HepG2 (cell line): ENCODE data around the gene MED4. TPM values are rescaled to one million over a fixed set of nuclear protein-coding genes. Genes with fewer than 3 reads are reported as not detected.

Experiments
- CREM ChIP-seq, 2 experiments: sonication (generic) in 1 of 2; formaldehyde crosslinking in 1 of 2; IDR thresholded peaks; 2 replicates each; pipeline versions ENCODE4 v1.4.0 to v1.6.1; 2016 to 2020; ENCODE audit warnings: antibody characterized with exemption in 1 of 2, mild to moderate bottlenecking in 1 of 2, missing genetic modification reagents in 1 of 2
- HNF4A ChIP-seq: sonication (generic); formaldehyde crosslinking; IDR thresholded peaks from 2 replicates; pipeline ENCODE4 v1.4.0; 2020; ENCODE audit warnings: missing genetic modification reagents
- HOXA5 ChIP-seq: sonication (generic); formaldehyde crosslinking; IDR thresholded peaks from 2 replicates; pipeline ENCODE4 v1.4.0; 2020; ENCODE audit warnings: missing genetic modification reagents
- KMT2B ChIP-seq: IDR thresholded peaks from 2 replicates; pipeline ENCODE4 v1.6.1; 2016; ENCODE audit warnings: missing genetic modification reagents, missing compliant biosample characterization
- LCORL ChIP-seq, 2 experiments: fragments of 450-650 bp in 1 of 2; sonication (generic) in 1 of 2; formaldehyde crosslinking in 1 of 2; IDR thresholded peaks; 2 replicates each; pipeline versions ENCODE4 v1.5.0 to v1.6.1; 2017 to 2020; ENCODE audit warnings: antibody characterized with exemption in 1 of 2, missing genetic modification reagents in 1 of 2
- PAXIP1 ChIP-seq: sonication (generic); formaldehyde crosslinking; conservative IDR thresholded peaks from 2 replicates; pipeline ENCODE4 v1.4.0; 2020; ENCODE audit warnings: mild to moderate bottlenecking, missing genetic modification reagents, moderate library complexity
- SIX1 ChIP-seq: sonication (generic); formaldehyde crosslinking; IDR thresholded peaks from 2 replicates; pipeline ENCODE4 v1.4.0; 2020; ENCODE audit warnings: missing genetic modification reagents, borderline replicate concordance
- ZBTB43 ChIP-seq: sonication (generic); formaldehyde crosslinking; conservative IDR thresholded peaks from 2 replicates; pipeline ENCODE4 v1.4.0; 2020; ENCODE audit warnings: missing genetic modification reagents
- ZMYM2 ChIP-seq: sonication (generic); formaldehyde crosslinking; IDR thresholded peaks from 2 replicates; pipeline ENCODE4 v1.8.0; 2022; ENCODE audit warnings: mild to moderate bottlenecking, missing genetic modification reagents
- ZNF543 ChIP-seq: sonication (generic); formaldehyde crosslinking; IDR thresholded peaks from 2 replicates; pipeline ENCODE4 v1.4.0; 2020; ENCODE audit warnings: mild to moderate bottlenecking, missing genetic modification reagents
- polyA plus RNA-seq, 8 experiments: library from polyadenylated mRNA; depleted of rRNA in 3 of 8; stranded (reverse) in 7 of 8; unstranded in 1 of 8; fragments of >200 nt; fragmentation: Illumina TruSeq in 4 of 8; extraction: Trizol in 4 of 8; gene quantifications; 2 replicates each; pipeline versions ENCODE4 v1.2.1 to v1.2.3, GENCODE V29; 2011 to 2016; ENCODE audit warnings: low read depth in 4 of 8, missing spikeins in 1 of 8, mixed read lengths in 1 of 8; ENCODE audit not compliant: insufficient read depth in 1 of 8
- total RNA-seq, 5 experiments: library from RNA; depleted of rRNA; stranded (reverse); fragments of >200 nt; fragmentation: Illumina TruSeq; extraction: Trizol; gene quantifications; 2 replicates each; pipeline ENCODE4 v1.2.3, GENCODE V29; 2016; ENCODE audit warnings: low read depth in 1 of 5
- TF ChIP-seq, protein P1 (sequence below): sonication (generic); formaldehyde crosslinking; IDR thresholded peaks from 2 replicates; pipeline ENCODE4 v1.4.0; 2020; ENCODE audit warnings: missing genetic modification reagents
- TF ChIP-seq, protein P2 (sequence below): sonication (generic); formaldehyde crosslinking; IDR thresholded peaks from 2 replicates; pipeline ENCODE4 v1.5.1; 2020; ENCODE audit warnings: mild to moderate bottlenecking, missing genetic modification reagents, borderline replicate concordance
- TF ChIP-seq, protein P3 (sequence below): sonication (generic); formaldehyde crosslinking; IDR thresholded peaks from 2 replicates; pipeline ENCODE4 v1.5.0; 2020; ENCODE audit warnings: mild to moderate bottlenecking, missing genetic modification reagents, moderate library complexity

MED4 gene
- total and polyA plus RNA-seq, 2 of the 13 experiments (the other 11 are each of a cell fraction or from before 2014, with no cell fraction given): 49.4 to 57.8 TPM

DNA sequence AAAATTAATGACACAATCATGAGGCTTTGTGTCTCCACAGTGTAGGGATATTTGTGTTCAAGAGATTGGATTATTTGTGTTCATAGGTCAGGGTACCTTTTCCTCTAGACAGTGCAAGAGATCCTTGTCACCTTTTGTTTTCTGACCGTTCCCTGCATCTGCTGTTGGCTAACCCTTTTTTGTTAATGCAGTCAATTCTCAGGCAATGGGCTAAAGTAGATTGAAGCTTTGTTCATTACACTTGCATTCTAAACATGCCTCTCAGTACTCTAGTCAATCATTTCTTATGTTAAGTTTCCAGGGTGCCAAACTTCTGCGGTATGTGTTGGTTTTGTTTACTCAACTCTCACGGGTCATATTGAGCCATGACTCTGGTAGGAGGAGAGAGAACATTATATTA lies 1.8 kb upstream of the MED4 start (continued):
- TF ChIP-seq, protein P1, sequence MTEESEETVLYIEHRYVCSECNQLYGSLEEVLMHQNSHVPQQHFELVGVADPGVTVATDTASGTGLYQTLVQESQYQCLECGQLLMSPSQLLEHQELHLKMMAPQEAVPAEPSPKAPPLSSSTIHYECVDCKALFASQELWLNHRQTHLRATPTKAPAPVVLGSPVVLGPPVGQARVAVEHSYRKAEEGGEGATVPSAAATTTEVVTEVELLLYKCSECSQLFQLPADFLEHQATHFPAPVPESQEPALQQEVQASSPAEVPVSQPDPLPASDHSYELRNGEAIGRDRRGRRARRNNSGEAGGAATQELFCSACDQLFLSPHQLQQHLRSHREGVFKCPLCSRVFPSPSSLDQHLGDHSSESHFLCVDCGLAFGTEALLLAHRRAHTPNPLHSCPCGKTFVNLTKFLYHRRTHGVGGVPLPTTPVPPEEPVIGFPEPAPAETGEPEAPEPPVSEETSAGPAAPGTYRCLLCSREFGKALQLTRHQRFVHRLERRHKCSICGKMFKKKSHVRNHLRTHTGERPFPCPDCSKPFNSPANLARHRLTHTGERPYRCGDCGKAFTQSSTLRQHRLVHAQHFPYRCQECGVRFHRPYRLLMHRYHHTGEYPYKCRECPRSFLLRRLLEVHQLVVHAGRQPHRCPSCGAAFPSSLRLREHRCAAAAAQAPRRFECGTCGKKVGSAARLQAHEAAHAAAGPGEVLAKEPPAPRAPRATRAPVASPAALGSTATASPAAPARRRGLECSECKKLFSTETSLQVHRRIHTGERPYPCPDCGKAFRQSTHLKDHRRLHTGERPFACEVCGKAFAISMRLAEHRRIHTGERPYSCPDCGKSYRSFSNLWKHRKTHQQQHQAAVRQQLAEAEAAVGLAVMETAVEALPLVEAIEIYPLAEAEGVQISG (CRISPR knock-in tag): no peak; the same call in 1 of the 2 replicates
- TF ChIP-seq, protein P2, sequence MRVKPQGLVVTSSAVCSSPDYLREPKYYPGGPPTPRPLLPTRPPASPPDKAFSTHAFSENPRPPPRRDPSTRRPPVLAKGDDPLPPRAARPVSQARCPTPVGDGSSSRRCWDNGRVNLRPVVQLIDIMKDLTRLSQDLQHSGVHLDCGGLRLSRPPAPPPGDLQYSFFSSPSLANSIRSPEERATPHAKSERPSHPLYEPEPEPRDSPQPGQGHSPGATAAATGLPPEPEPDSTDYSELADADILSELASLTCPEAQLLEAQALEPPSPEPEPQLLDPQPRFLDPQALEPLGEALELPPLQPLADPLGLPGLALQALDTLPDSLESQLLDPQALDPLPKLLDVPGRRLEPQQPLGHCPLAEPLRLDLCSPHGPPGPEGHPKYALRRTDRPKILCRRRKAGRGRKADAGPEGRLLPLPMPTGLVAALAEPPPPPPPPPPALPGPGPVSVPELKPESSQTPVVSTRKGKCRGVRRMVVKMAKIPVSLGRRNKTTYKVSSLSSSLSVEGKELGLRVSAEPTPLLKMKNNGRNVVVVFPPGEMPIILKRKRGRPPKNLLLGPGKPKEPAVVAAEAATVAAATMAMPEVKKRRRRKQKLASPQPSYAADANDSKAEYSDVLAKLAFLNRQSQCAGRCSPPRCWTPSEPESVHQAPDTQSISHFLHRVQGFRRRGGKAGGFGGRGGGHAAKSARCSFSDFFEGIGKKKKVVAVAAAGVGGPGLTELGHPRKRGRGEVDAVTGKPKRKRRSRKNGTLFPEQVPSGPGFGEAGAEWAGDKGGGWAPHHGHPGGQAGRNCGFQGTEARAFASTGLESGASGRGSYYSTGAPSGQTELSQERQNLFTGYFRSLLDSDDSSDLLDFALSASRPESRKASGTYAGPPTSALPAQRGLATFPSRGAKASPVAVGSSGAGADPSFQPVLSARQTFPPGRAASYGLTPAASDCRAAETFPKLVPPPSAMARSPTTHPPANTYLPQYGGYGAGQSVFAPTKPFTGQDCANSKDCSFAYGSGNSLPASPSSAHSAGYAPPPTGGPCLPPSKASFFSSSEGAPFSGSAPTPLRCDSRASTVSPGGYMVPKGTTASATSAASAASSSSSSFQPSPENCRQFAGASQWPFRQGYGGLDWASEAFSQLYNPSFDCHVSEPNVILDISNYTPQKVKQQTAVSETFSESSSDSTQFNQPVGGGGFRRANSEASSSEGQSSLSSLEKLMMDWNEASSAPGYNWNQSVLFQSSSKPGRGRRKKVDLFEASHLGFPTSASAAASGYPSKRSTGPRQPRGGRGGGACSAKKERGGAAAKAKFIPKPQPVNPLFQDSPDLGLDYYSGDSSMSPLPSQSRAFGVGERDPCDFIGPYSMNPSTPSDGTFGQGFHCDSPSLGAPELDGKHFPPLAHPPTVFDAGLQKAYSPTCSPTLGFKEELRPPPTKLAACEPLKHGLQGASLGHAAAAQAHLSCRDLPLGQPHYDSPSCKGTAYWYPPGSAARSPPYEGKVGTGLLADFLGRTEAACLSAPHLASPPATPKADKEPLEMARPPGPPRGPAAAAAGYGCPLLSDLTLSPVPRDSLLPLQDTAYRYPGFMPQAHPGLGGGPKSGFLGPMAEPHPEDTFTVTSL: peak; percentile 35; the same call in 1 of the 2 replicates
- TF ChIP-seq LCORL (IDR thresholded peaks at IDR 0.05): no peak
- TF ChIP-seq LCORL (CRISPR knock-in tag; IDR thresholded peaks at IDR 0.05): no peak
- no peak for TF ChIP-seq ZMYM2 (CRISPR knock-in tag)
- TF ChIP-seq ZBTB43: peak; percentile 38; the same call in 1 of the 2 replicates
- peak; percentile 74 for TF ChIP-seq HNF4A (CRISPR knock-in tag)
- TF ChIP-seq, protein P3, sequence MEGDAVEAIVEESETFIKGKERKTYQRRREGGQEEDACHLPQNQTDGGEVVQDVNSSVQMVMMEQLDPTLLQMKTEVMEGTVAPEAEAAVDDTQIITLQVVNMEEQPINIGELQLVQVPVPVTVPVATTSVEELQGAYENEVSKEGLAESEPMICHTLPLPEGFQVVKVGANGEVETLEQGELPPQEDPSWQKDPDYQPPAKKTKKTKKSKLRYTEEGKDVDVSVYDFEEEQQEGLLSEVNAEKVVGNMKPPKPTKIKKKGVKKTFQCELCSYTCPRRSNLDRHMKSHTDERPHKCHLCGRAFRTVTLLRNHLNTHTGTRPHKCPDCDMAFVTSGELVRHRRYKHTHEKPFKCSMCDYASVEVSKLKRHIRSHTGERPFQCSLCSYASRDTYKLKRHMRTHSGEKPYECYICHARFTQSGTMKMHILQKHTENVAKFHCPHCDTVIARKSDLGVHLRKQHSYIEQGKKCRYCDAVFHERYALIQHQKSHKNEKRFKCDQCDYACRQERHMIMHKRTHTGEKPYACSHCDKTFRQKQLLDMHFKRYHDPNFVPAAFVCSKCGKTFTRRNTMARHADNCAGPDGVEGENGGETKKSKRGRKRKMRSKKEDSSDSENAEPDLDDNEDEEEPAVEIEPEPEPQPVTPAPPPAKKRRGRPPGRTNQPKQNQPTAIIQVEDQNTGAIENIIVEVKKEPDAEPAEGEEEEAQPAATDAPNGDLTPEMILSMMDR (CRISPR knock-in tag): no peak
- no peak for TF ChIP-seq HOXA5 (CRISPR knock-in tag)
- TF ChIP-seq PAXIP1 (CRISPR knock-in tag): peak; percentile 69
- TF ChIP-seq ZNF543 (CRISPR knock-in tag): no peak
- TF ChIP-seq KMT2B (CRISPR knock-in tag): peak; percentile 47; the same call in 1 of the 2 replicates
- peak; percentile 46; the same call in 1 of the 2 replicates for TF ChIP-seq CREM (IDR thresholded peaks at IDR 0.05)
- no peak for TF ChIP-seq CREM (CRISPR knock-in tag; IDR thresholded peaks at IDR 0.05)
- TF ChIP-seq SIX1 (CRISPR knock-in tag): peak; percentile 10; the same call in 1 of the 2 replicates
